T-helper 22 cell (primary cell): ENCODE results near the gene FGF19.

Source experiments
- DNase-seq: peaks from one replicate; pipeline ENCODE4 v3.0.0-alpha.2; 2020; ENCODE audit warnings: low read depth

FGF19 gene

GRCh38 chr11:69716891-69717747 is 13.3 kb upstream of the FGF19 start:
- no peak for DNase-seq

- no peak for DNase-seq
Measured at GRCh38 chr11:69716099-69716498, 12.3 kb upstream of the FGF19 start.

- no peak for DNase-seq
Measured at GRCh38 chr11:69715446-69715845, 11.6 kb upstream of the FGF19 start.

GRCh38 chr11:69711822-69712801 is 8.3 kb upstream of the FGF19 start:
- DNase-seq = no peak

- DNase-seq = no peak
Measured at GRCh38 chr11:69708736-69709401, 5.0 kb upstream of the FGF19 start.

- no peak for DNase-seq
Measured at GRCh38 chr11:69707176-69707575, 3.4 kb upstream of the FGF19 start.

- DNase-seq = no peak
Measured at GRCh38 chr11:69705901-69706787, 2.3 kb upstream of the FGF19 start.

- no peak for DNase-seq
Measured at GRCh38 chr11:69705351-69705811, 1.6 kb upstream of the FGF19 start.

GRCh38 chr11:69704508-69705253 is 859 bp upstream of the FGF19 start:
- no peak for DNase-seq

- no peak for DNase-seq
Measured at GRCh38 chr11:69703453-69703767, 412 bp downstream of the FGF19 start.

- DNase-seq = no peak
Measured at GRCh38 chr11:69702769-69703452, 911 bp downstream of the FGF19 start.

- DNase-seq = no peak
Measured at GRCh38 chr11:69702239-69702691, 1.6 kb downstream of the FGF19 start.

GRCh38 chr11:69700278-69701140 is 3.3 kb downstream of the FGF19 start:
- DNase-seq = no peak

- DNase-seq = no peak
Measured at GRCh38 chr11:69699213-69699612, 4.6 kb downstream of the FGF19 start.

GRCh38 chr11:69698362-69698761 is 5.5 kb downstream of the FGF19 start:
- DNase-seq = no peak

GRCh38 chr11:69697861-69698260 is 6.0 kb downstream of the FGF19 start:
- no peak for DNase-seq

- DNase-seq = no peak
Measured at GRCh38 chr11:69697469-69697843, 6.4 kb downstream of the FGF19 start.

GRCh38 chr11:69696749-69697468 is 6.9 kb downstream of the FGF19 start:
- no peak for DNase-seq
